ENCODE measurements around the gene SEPTIN2. TPM values are rescaled to one million over a fixed set of nuclear protein-coding genes. Genes with fewer than 3 reads are reported as not detected.

The SEPTIN2 gene
- total and polyA plus RNA-seq, 2 donors (not counting 3 experiments of a cell fraction or from before 2014, with no cell fraction given): 427 to 512 TPM

- no peaks in the 10 kb centered on the region for H3K79me2 ChIP-seq (ENCODE audit: control insufficient read depth, insufficient read depth, low read length)
- no peak for FAIRE-seq
- no peak overlapping the region for H3K4me3 ChIP-seq (replicated peaks in 1 of 3; ENCODE audit: insufficient read depth in 1 of 3, low read depth in 1 of 3, low read length in 3 of 3)
- H3K9ac ChIP-seq (replicated peaks; ENCODE audit: extremely low read depth, insufficient read depth, low read length): no peak overlapping the region
- no peaks in the 10 kb centered on the region for H3K27me3 ChIP-seq (ENCODE audit: control insufficient read depth in 2 of 2, insufficient read depth in 2 of 2, low read length in 2 of 2)
- no TSS peak for BruUV-seq (replicated peaks)
- H2AFZ ChIP-seq (ENCODE audit: low read depth, low read length): no peak overlapping the region
- intact Hi-C loops (cut with micrococcal nuclease) (no loop called here), dilution Hi-C loops (cut with MboI; ENCODE audit: extremely low pct_ligation_motif_present, low sequenced_read_pairs) (no loop called here)
- no peak overlapping the region for H3K4me2 ChIP-seq (ENCODE audit: insufficient read depth, low read length)
- H4K20me1 ChIP-seq (replicated peaks; ENCODE audit: control insufficient read depth, extremely low read depth, insufficient read depth, low read length): no peaks in the 10 kb centered on the region
- CTCF ChIA-PET: interaction anchor here (2.0 kb wide), 1 partner anchor 9 kb away, joined by 6 read pairs; no protein-coding TSS in a partner anchor
- no peak overlapping the region for H3K27ac ChIP-seq (ENCODE audit: insufficient read depth, low read depth, low read length)
- no peaks in the 10 kb centered on the region for H3K9me1 ChIP-seq (replicated peaks; ENCODE audit: control insufficient read depth, extremely low read depth, insufficient read depth, low read length)
- POLR2A ChIA-PET: no interaction called here
- H3K36me3 ChIP-seq (ENCODE audit: control insufficient read depth in 2 of 2, extremely low read depth in 1 of 2, insufficient read depth in 2 of 2, low read length in 2 of 2): no peaks in the 10 kb centered on the region
- no peak for DNase-seq (ENCODE audit: low read depth, low spot score)
- H3K9me3 ChIP-seq (replicated peaks; ENCODE audit: control insufficient read depth, insufficient read depth, low read length): no peaks in the 10 kb centered on the region
- no peaks in the 10 kb centered on the region for H3K4me1 ChIP-seq (ENCODE audit: control insufficient read depth, extremely low read depth, insufficient read depth, low read length)
- TF ChIP-seq EZH2 (IDR thresholded peaks at IDR 0.05; ENCODE audit: borderline replicate concordance, low read depth, low read length, severe bottlenecking) (no peak), JUN (IDR thresholded peaks at IDR 0.05; ENCODE audit: borderline replicate concordance, insufficient read depth, insufficient read length, low read depth) (no peak), FOS (IDR thresholded peaks at IDR 0.05; ENCODE audit: borderline replicate concordance, insufficient read depth, low read length) (no peak), POLR2AphosphoS5 (IDR thresholded peaks at IDR 0.05; ENCODE audit: insufficient read depth, low read depth, low read length) (no peak), POLR2A (IDR thresholded peaks at IDR 0.05; ENCODE audit: low read depth, low read length) (no peak), MYC (IDR thresholded peaks at IDR 0.05; ENCODE audit: low read depth, low read length) (no peak), MAX (IDR thresholded peaks at IDR 0.05; ENCODE audit: insufficient read depth, insufficient read length) (no peak), GATA2 (IDR thresholded peaks at IDR 0.05; ENCODE audit: insufficient read depth, insufficient read length, low read depth, low read length) (no peak)
- TF ChIP-seq, protein P1, sequence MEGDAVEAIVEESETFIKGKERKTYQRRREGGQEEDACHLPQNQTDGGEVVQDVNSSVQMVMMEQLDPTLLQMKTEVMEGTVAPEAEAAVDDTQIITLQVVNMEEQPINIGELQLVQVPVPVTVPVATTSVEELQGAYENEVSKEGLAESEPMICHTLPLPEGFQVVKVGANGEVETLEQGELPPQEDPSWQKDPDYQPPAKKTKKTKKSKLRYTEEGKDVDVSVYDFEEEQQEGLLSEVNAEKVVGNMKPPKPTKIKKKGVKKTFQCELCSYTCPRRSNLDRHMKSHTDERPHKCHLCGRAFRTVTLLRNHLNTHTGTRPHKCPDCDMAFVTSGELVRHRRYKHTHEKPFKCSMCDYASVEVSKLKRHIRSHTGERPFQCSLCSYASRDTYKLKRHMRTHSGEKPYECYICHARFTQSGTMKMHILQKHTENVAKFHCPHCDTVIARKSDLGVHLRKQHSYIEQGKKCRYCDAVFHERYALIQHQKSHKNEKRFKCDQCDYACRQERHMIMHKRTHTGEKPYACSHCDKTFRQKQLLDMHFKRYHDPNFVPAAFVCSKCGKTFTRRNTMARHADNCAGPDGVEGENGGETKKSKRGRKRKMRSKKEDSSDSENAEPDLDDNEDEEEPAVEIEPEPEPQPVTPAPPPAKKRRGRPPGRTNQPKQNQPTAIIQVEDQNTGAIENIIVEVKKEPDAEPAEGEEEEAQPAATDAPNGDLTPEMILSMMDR (IDR thresholded peaks at IDR 0.05; ENCODE audit: extremely low read depth in 1 of 2, insufficient read depth in 1 of 2, low read depth in 1 of 2, low read length in 2 of 2): no peak
These were observed 74.8 kb downstream of the SEPTIN2 start for GRCh38 chr2:241390301-241391206.
